Measurements from ENCODE around the gene DDB1. TPM values are rescaled to one million over a fixed set of nuclear protein-coding genes. Genes with fewer than 3 reads are reported as not detected.
"Not testable (repeated sequence)": the region's sequence is repeated elsewhere in the genome, so short reads cannot be mapped to it uniquely, and the experiment has no call there.

DDB1 gene
- total RNA-seq, 2 donors from 2014 or later = 118 to 133 TPM

- Histone ChIP-seq H3K27ac (no peak overlapping the region), H3K36me3 (no peaks in the 10 kb centered on the region), H3K9me3 (no peaks in the 10 kb centered on the region), H3K4me3 (no peak overlapping the region), H3K4me1 (no peaks in the 10 kb centered on the region), H3K27me3 (no peaks in the 10 kb centered on the region)
- TF ChIP-seq CTCF (IDR thresholded peaks at IDR 0.05) = no peak
- DNase-seq (ENCODE audit: low spot score) = no peak
These were observed 74.4 kb downstream of the DDB1 start for GRCh38 chr11:61258546-61258945.

- TF ChIP-seq CTCF (IDR thresholded peaks at IDR 0.05) = no peak
- no peak overlapping the region for H3K4me3 ChIP-seq
- no peaks in the 10 kb centered on the region for H3K9me3 ChIP-seq
- no peaks in the 10 kb centered on the region for H3K4me1 ChIP-seq
- no peak for DNase-seq (ENCODE audit: low spot score)
- no peaks in the 10 kb centered on the region for H3K27me3 ChIP-seq
- H3K27ac ChIP-seq = no peak overlapping the region
- H3K36me3 ChIP-seq = no peaks in the 10 kb centered on the region
These were observed 76.0 kb downstream of the DDB1 start for GRCh38 chr11:61256710-61257482.

GRCh38 chr11:61254403-61255025, 78.4 kb downstream of the DDB1 start:
- Histone ChIP-seq H3K4me3 (no peak overlapping the region), H3K4me1 (no peaks in the 10 kb centered on the region), H3K27ac (no peak overlapping the region), H3K9me3 (no peaks in the 10 kb centered on the region), H3K27me3 (no peaks in the 10 kb centered on the region), H3K36me3 (no peaks in the 10 kb centered on the region)
- peak; percentile 66 for DNase-seq (ENCODE audit: low spot score)
- peak; percentile 57 to 87 for TF ChIP-seq CTCF (IDR thresholded peaks at IDR 0.05)

GRCh38 chr11:61252332-61252731, 80.6 kb downstream of the DDB1 start:
- not testable (repeated sequence) for H3K9me3 ChIP-seq; H3K36me3 ChIP-seq; DNase-seq (ENCODE audit: low spot score)

GRCh38 chr11:61250796-61251765, 81.8 kb downstream of the DDB1 start:
- not testable (repeated sequence) for H3K36me3 ChIP-seq; H3K27me3 ChIP-seq; H3K9me3 ChIP-seq; H3K27ac ChIP-seq; DNase-seq (ENCODE audit: low spot score); H3K4me1 ChIP-seq; H3K4me3 ChIP-seq

More at GRCh38 chr11:61252332-61252731, 80.6 kb downstream of the DDB1 start:
- H3K4me1 ChIP-seq, H3K27ac ChIP-seq, H3K27me3 ChIP-seq, H3K4me3 ChIP-seq: not testable (repeated sequence)

Other genes with a start within 250 kb of the DDB1 start
- gene CD5, start 230.6 kb downstream of the DDB1 start, total RNA-seq = 1 to 10 TPM in 1 of 2 donors, under 1 TPM in 1; 0.75 to 1.6 TPM
- 10 to 100 TPM; 12.9 to 28.8 TPM for gene VPS37C, start 171.7 kb downstream of the DDB1 start, total RNA-seq
- gene PGA3, start 129.6 kb downstream of the DDB1 start, total RNA-seq = under 1 TPM; 0.33 to 0.55 TPM
- under 1 TPM in 1 of 2 donors, not detected in 1; 0.56 TPM for gene PGA4, start 110.8 kb downstream of the DDB1 start, total RNA-seq
- under 1 TPM in 1 of 2 donors, not detected in 1; 0.48 TPM for gene PGA5, start 91.9 kb downstream of the DDB1 start, total RNA-seq
- gene VWCE, start 37.8 kb downstream of the DDB1 start, total RNA-seq = under 1 TPM; 0.48 to 0.94 TPM
- 10 to 100 TPM in 1 of 2 donors, 1 to 10 TPM in 1; 9.7 to 11.3 TPM for gene TKFC, start 123 bp upstream of the DDB1 start, total RNA-seq
- 10 to 100 TPM; 15.0 to 27.3 TPM for gene CYB561A3, start 28.8 kb upstream of the DDB1 start, total RNA-seq
- 10 to 100 TPM; 12.6 to 18.2 TPM for gene TMEM138, start 29.3 kb upstream of the DDB1 start, total RNA-seq
- 10 to 100 TPM in 1 of 2 donors, 1 to 10 TPM in 1; 9.5 to 11.7 TPM for gene TMEM216, start 59.5 kb upstream of the DDB1 start, total RNA-seq
- gene CPSF7, start 96.9 kb upstream of the DDB1 start, total RNA-seq = 10 to 100 TPM; 24.6 to 31.4 TPM
- 10 to 100 TPM; 44.1 to 50.7 TPM for gene SDHAF2, start 97.0 kb upstream of the DDB1 start, total RNA-seq
- gene LRRC10B, start 175.6 kb upstream of the DDB1 start, total RNA-seq = 1 to 10 TPM in 1 of 2 donors, under 1 TPM in 1; 0.37 to 1.1 TPM
- gene SYT7, start 248.0 kb upstream of the DDB1 start, total RNA-seq = 10 to 100 TPM; 19.2 to 23.6 TPM